Osteoblast (primary cell): ENCODE measurements around the gene IL16. TPM values are rescaled to one million over a fixed set of nuclear protein-coding genes. Genes with fewer than 3 reads are reported as not detected.

Experiments used
- DNase-seq: peaks from one replicate; pipeline ENCODE4 v3.0.0; 2011; ENCODE audit warnings: low spot score, mixed read lengths; ENCODE audit not compliant: insufficient read length; ENCODE audit errors: missing footprints
- H2AFZ ChIP-seq: 2 replicates; pipeline ENCODE4 v1.6.0; 2011; ENCODE audit warnings: mild to moderate bottlenecking, low read length
- H3K27ac ChIP-seq: 2 replicates; pipeline ENCODE4 v1.5.1; 2011; ENCODE audit warnings: mild to moderate bottlenecking, low read depth, low read length, moderate library complexity
- H3K27me3 ChIP-seq: 2 replicates; pipeline ENCODE4 v1.6.0; 2012; ENCODE audit warnings: mild to moderate bottlenecking, control low read depth, inconsistent platforms, low read length, moderate library complexity; ENCODE audit not compliant: insufficient read depth
- H3K36me3 ChIP-seq: 2 replicates; pipeline ENCODE4 v1.5.1; 2011; ENCODE audit warnings: mild to moderate bottlenecking, low read length, control low read depth, moderate library complexity; ENCODE audit not compliant: insufficient read depth
- H3K4me1 ChIP-seq: 2 replicates; pipeline ENCODE4 v1.5.1; 2011; ENCODE audit warnings: mild to moderate bottlenecking, low read length, control low read depth, moderate library complexity; ENCODE audit not compliant: insufficient read depth
- H3K4me2 ChIP-seq: 2 replicates; pipeline ENCODE4 v1.6.0; 2011; ENCODE audit warnings: mild to moderate bottlenecking, low read length; ENCODE audit not compliant: insufficient read depth
- H3K4me3 ChIP-seq: fragments of 200-600 bp; sonication (generic); 3 replicates; pipeline ENCODE4 v1.5.1; 2012; ENCODE audit warnings: mild to moderate bottlenecking, low read length, inconsistent platforms; ENCODE audit not compliant: insufficient read depth
- H3K79me2 ChIP-seq: 2 replicates; pipeline ENCODE4 v1.6.0; 2012; ENCODE audit warnings: mild to moderate bottlenecking, low read length, control low read depth, inconsistent platforms; ENCODE audit not compliant: insufficient read depth
- H3K9me3 ChIP-seq: 2 replicates; pipeline ENCODE4 v1.5.1; 2011; ENCODE audit warnings: low read depth, low read length, control low read depth
- H4K20me1 ChIP-seq: 2 replicates; pipeline ENCODE4 v1.6.0; 2012; ENCODE audit warnings: mild to moderate bottlenecking, low read length, control low read depth; ENCODE audit not compliant: insufficient read depth
- total RNA-seq: library from RNA; depleted of rRNA; stranded (reverse); fragments of >200 nt; gene quantifications from 2 replicates; pipeline ENCODE4 v1.2.3, GENCODE V29; 2012
- TF ChIP-seq, protein P1 (sequence below): IDR thresholded peaks from 2 replicates; pipeline ENCODE4 v1.5.1; 2011; ENCODE audit warnings: mild to moderate bottlenecking, low read depth, low read length, moderate library complexity; ENCODE audit errors: extremely low read depth

IL16 gene
- total RNA-seq, 1 donor: 6.5 TPM

DNA sequence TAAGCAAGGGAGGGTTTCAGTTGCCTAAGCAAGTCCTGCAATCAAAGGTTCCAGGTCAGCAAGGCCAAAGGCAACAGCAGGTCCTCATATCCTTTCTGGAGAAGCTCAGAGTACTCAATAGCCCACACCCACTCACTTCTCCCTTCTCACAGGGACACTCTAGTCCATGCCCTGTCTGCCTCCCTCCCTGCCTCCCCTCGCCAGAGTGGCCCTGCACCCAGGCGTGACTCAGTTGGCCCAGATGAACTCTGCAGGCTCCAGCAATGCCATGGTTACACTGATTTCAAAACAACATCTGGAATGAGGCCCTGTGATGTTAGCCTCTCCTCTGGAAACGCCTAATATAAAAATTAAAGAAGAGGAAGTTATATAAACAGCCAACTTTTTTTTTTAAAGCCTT is 32.9 kb downstream of the IL16 start:
- Histone ChIP-seq H3K4me1 (no peaks in the 10 kb centered on the region), H3K36me3 (no peaks in the 10 kb centered on the region), H2AFZ (no peak overlapping the region), H3K79me2 (no peaks in the 10 kb centered on the region), H3K27me3 (no peaks in the 10 kb centered on the region), H3K4me2 (no peak overlapping the region), H4K20me1 (no peaks in the 10 kb centered on the region), H3K9me3 (no peaks in the 10 kb centered on the region), H3K27ac (no peak overlapping the region), H3K4me3 (no peak overlapping the region)
- TF ChIP-seq, protein P1, sequence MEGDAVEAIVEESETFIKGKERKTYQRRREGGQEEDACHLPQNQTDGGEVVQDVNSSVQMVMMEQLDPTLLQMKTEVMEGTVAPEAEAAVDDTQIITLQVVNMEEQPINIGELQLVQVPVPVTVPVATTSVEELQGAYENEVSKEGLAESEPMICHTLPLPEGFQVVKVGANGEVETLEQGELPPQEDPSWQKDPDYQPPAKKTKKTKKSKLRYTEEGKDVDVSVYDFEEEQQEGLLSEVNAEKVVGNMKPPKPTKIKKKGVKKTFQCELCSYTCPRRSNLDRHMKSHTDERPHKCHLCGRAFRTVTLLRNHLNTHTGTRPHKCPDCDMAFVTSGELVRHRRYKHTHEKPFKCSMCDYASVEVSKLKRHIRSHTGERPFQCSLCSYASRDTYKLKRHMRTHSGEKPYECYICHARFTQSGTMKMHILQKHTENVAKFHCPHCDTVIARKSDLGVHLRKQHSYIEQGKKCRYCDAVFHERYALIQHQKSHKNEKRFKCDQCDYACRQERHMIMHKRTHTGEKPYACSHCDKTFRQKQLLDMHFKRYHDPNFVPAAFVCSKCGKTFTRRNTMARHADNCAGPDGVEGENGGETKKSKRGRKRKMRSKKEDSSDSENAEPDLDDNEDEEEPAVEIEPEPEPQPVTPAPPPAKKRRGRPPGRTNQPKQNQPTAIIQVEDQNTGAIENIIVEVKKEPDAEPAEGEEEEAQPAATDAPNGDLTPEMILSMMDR: no peak
- no peak for DNase-seq

DNA sequence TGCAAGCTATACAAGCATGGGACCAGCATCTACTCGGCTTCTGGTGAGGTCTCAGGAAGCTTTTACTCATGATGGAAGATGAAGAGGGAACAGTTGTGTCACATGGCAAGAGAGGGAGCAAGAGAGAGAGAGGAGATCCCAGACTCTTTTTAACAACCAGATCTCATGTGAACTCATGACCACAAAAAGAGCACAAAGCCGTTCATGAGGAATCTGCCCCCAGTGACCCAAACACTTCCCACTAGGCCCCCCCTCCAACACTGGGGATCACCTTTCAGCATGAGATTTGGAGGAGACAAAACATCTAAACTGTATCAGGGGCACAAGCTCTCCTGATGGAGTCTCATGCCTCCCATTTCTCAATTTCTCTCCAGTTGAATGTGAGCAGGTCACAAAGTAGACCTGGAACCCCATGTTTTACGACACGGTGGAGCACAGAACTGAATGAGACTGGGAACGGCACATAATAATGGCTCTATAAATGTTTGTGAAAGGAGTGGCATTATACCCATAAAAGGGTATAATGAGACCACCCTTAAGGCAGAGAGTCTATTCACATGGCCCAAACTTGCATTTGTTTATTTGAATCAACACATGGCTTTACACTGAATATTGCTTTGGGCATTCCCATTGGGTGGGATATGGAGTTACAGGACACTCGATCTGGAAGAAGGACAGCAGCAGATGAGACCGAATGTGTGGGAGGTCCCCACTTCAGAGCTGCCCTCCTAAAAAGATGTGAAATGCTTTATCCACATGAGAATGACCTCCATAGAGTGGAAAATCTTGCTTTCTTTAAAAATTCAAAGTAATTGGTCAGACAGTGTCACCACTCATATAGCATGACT is 38.8 kb downstream of the IL16 start:
- Histone ChIP-seq H3K4me3 (no peak overlapping the region), H3K36me3 (no peaks in the 10 kb centered on the region), H3K79me2 (no peaks in the 10 kb centered on the region), H3K4me2 (peak overlapping the region; percentile 34), H2AFZ (peak overlapping the region; percentile 84), H3K9me3 (no peaks in the 10 kb centered on the region), H3K4me1 (peaks cover 19% of the 10 kb centered on the region), H3K27ac (peak overlapping the region; percentile 90), H3K27me3 (no peaks in the 10 kb centered on the region), H4K20me1 (no peaks in the 10 kb centered on the region)
- no peak for DNase-seq
- TF ChIP-seq, protein P1: no peak

DNA sequence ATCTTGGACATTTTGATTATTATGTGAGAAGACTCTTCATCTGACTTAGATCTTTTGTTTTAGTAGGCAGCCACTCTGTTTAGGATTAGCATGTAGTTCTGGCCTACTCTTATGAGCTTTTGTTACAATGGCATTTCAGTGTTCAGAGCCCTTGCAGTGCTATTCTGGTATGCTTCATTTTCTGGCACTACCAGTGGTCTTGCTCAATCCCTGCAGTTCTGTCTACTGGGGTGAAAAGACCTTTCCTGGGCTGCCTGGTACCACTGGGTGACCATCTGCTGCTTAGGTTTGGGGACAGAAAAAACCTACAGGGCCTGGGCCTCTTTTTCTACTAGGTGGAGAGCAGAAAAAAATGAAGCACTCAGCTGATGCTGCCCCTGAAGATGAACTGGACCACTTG is 42.5 kb downstream of the IL16 start:
- Histone ChIP-seq H3K4me2 (no peak overlapping the region), H3K27ac (no peak overlapping the region), H3K4me3 (no peak overlapping the region), H4K20me1 (no peaks in the 10 kb centered on the region), H3K4me1 (peaks cover 19% of the 10 kb centered on the region), H3K79me2 (no peaks in the 10 kb centered on the region), H3K9me3 (peaks cover 6% of the 10 kb centered on the region), H3K36me3 (no peaks in the 10 kb centered on the region), H3K27me3 (no peaks in the 10 kb centered on the region), H2AFZ (no peak overlapping the region)
- TF ChIP-seq, protein P1: no peak
- DNase-seq: no peak

DNA sequence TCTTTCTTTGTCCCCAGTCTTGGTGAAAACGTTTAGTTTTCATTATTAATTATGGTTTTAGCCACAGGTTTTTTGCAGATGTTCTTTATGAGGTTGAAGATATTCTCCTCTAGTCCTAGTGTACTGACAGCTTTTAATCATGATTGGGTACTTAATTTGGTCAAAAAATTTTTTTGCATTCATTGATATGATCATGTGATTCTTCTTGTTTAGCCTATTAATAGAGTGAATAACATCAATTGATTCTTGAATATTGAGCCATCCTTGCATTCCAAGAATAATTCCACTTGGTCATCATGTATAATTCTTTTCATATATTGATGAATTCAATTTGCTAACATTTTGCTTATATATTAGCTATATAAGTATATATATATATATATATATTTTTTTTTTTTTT is 46.1 kb downstream of the IL16 start:
- Histone ChIP-seq H3K27me3 (no peaks in the 10 kb centered on the region), H3K79me2 (no peaks in the 10 kb centered on the region), H3K27ac (no peak overlapping the region), H4K20me1 (no peaks in the 10 kb centered on the region), H2AFZ (no peak overlapping the region), H3K4me2 (no peak overlapping the region), H3K4me1 (peaks cover 5% of the 10 kb centered on the region), H3K36me3 (no peaks in the 10 kb centered on the region), H3K4me3 (no peak overlapping the region), H3K9me3 (peaks cover 6% of the 10 kb centered on the region)
- TF ChIP-seq, protein P1: no peak
- DNase-seq: no peak
